ENCODE data around the gene TRAF4.
"Not testable (repeated sequence)": the region's sequence is repeated elsewhere in the genome, so short reads cannot be mapped to it uniquely, and the experiment has no call there.

TRAF4 gene

DNA sequence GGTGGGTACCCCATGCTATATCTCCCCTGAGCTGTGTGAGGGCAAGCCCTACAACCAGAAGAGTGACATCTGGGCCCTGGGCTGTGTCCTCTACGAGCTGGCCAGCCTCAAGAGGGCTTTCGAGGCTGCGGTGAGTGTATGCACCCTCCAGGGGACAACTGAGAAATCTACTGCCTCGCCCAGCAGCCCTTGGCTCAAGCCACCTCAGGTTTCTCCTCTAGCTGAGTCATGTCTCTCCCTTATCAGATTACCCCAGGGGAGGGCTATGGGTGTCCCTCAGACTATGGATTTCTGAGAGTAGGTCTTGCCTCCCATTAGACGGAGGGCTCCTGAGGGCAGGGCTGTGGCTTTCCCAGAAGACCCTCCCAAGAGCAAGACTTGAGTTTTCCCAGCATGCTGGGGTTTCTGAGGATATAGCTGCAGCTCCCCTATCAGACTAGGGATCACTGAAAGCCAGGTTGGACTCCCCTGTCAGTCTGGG is 8.5 kb upstream of the TRAF4 start:
- H3K4me3 ChIP-seq (replicated peaks in 1 of 2; ENCODE audit: low read depth in 2 of 2, low read length in 2 of 2) = no peak overlapping the region
- DNase-seq (ENCODE audit: low read depth in 2 of 2) = no peak
- TF ChIP-seq, protein P1, sequence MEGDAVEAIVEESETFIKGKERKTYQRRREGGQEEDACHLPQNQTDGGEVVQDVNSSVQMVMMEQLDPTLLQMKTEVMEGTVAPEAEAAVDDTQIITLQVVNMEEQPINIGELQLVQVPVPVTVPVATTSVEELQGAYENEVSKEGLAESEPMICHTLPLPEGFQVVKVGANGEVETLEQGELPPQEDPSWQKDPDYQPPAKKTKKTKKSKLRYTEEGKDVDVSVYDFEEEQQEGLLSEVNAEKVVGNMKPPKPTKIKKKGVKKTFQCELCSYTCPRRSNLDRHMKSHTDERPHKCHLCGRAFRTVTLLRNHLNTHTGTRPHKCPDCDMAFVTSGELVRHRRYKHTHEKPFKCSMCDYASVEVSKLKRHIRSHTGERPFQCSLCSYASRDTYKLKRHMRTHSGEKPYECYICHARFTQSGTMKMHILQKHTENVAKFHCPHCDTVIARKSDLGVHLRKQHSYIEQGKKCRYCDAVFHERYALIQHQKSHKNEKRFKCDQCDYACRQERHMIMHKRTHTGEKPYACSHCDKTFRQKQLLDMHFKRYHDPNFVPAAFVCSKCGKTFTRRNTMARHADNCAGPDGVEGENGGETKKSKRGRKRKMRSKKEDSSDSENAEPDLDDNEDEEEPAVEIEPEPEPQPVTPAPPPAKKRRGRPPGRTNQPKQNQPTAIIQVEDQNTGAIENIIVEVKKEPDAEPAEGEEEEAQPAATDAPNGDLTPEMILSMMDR (IDR thresholded peaks at IDR 0.05; ENCODE audit: low read depth, low read length) = no peak

DNA sequence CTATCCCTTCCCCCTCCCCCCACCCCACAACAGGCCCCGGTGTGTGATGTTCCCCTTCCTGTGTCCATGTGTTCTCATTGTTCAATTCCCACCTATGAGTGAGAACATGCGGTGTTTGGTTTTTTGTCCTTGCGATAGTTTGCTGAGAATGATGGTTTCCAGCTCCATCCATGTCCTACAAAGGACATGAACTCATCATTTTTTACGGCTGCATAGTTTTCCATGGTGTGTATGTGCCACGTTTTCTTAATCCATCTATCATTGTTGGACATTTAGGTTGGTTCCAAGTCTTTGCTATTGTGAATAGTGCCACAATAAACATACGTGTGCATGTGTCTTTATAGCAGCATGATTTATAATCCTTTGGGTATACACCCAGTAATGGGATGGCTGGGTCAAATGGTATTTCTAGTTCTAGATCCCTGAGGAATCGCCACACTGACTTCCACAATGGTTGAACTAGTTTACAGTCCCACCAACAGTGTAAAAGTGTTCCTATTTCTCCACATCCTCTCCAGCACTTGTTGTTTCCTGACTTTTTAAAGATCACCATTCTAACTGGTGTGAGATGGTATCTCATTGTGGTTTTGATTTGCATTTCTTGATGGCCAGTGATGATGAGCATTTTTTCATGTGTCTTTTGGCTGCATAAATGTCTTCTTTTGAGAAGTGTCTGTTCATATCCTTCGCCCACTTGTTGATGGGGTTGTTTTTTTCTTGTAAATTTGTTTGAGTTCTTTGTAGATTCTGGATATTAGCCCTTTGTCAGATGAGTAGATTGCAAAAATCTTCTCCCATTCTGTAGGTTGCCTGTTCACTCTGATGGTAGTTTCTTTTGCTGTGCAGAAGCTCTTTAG is 7.7 kb upstream of the TRAF4 start:
- not testable (repeated sequence) for H3K4me3 ChIP-seq (replicated peaks in 1 of 2; ENCODE audit: low read depth in 2 of 2, low read length in 2 of 2); DNase-seq (ENCODE audit: low read depth in 2 of 2)

DNA sequence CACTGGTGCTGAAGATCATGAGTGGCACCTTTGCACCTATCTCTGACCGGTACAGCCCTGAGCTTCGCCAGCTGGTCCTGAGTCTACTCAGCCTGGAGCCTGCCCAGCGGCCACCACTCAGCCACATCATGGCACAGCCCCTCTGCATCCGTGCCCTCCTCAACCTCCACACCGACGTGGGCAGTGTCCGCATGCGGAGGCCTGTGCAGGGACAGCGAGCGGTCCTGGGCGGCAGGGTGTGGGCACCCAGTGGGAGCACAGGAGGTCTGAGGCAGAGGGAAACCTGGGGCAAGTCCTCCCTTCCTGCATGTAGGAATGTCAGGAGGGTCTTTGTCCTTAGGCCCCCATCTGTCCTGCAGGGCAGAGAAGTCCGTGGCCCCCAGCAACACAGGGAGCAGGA is 6.5 kb upstream of the TRAF4 start:
- no peak for DNase-seq (ENCODE audit: low read depth in 2 of 2)
- no peak overlapping the region for H3K4me3 ChIP-seq (replicated peaks in 1 of 2; ENCODE audit: low read depth in 2 of 2, low read length in 2 of 2)
- TF ChIP-seq, protein P1 (IDR thresholded peaks at IDR 0.05; ENCODE audit: low read depth, low read length) = no peak

DNA sequence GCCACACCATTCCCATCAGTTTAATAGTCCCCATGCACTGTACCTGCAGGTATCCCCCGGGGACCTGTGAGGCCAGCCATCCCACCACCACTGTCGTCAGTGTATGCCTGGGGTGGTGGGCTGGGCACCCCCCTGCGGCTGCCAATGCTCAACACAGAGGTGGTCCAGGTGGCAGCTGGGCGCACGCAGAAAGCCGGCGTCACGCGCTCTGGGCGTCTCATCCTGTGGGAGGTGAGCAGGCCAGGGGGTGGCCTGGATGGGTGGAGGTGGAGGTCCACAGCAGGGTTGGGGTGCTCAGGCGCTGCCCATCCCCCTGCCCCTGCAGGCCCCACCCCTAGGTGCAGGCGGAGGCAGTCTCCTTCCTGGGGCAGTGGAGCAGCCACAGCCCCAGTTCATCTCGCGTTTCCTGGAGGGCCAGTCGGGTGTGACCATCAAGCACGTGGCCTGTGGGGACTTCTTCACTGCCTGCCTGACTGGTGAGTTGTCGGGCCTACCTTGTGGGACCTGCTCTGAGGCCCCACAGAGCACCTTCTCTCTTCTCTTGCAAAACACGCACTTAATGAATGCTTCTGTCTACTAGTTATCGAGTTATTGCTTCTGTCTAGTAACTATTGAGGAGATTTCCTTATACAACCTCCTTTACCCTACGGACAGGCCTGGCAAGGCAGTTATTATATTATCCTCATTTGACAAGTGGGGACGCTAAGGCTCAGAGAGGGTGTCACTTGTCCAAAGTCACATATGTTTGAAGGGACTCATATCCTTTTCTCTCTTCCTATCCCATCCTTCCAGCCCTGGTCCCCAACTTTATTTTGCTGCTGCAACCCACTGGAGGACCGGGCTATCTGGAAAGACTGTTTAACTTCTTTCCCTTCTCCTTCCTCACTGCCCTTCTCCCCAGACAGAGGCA is 5.8 kb upstream of the TRAF4 start:
- no peak for DNase-seq (ENCODE audit: low read depth in 2 of 2)
- H3K4me3 ChIP-seq (replicated peaks in 1 of 2; ENCODE audit: low read depth in 2 of 2, low read length in 2 of 2) = no peak overlapping the region

GRCh38 chr17:28738680-28739384 is 5.0 kb upstream of the TRAF4 start:
- no peak for DNase-seq (ENCODE audit: low read depth in 2 of 2)
- TF ChIP-seq, protein P1 (IDR thresholded peaks at IDR 0.05; ENCODE audit: low read depth, low read length) = no peak
- no peak overlapping the region for H3K4me3 ChIP-seq (replicated peaks in 1 of 2; ENCODE audit: low read depth in 2 of 2, low read length in 2 of 2)

More for the DNA sequence above, 5.8 kb upstream of the TRAF4 start:
- TF ChIP-seq, protein P1 (IDR thresholded peaks at IDR 0.05; ENCODE audit: low read depth, low read length) = no peak

GRCh38 chr17:28740406-28741357 is 3.1 kb upstream of the TRAF4 start:
- TF ChIP-seq, protein P1 (IDR thresholded peaks at IDR 0.05; ENCODE audit: low read depth, low read length) = no peak
- DNase-seq (ENCODE audit: low read depth in 2 of 2) = no peak
- H3K4me3 ChIP-seq (replicated peaks in 1 of 2; ENCODE audit: low read depth in 2 of 2, low read length in 2 of 2) = no peak overlapping the region

All from cardiac fibroblast (primary cell).